NAMALWA (cell line): Measurements from ENCODE around the gene NANOG.
A peak's percentile ranks its signal among the peaks of the same experiment; 100 is the strongest.
"Not testable (repeated sequence)": the region's sequence is repeated elsewhere in the genome, so short reads cannot be mapped to it uniquely, and the experiment has no call there.

ENCODE experiments used
- DNase-seq: peaks from one replicate; pipeline ENCODE4 v3.0.0-alpha.2; 2015; ENCODE audit warnings: low spot score

Gene NANOG

DNA sequence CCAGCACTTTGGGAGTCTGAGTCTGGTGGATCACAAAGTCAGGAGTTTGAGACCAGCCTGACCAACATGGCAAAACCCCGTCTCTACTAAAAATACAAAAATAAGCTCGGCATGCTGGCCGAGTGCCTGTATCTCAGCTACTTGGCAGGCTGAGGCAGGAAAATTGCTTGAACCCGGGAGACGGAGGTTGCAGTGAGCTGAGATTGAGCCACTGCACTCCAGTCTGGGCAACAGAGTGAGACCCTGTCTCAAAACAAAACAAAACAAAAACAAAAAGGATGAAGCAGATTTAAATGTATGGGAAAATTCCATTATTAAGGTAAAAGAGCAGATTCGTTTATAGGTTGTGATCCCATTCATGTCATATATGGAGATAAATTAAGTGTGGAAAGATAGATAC, 17.1 kb downstream of the NANOG start:
- not testable (repeated sequence) for DNase-seq

DNA sequence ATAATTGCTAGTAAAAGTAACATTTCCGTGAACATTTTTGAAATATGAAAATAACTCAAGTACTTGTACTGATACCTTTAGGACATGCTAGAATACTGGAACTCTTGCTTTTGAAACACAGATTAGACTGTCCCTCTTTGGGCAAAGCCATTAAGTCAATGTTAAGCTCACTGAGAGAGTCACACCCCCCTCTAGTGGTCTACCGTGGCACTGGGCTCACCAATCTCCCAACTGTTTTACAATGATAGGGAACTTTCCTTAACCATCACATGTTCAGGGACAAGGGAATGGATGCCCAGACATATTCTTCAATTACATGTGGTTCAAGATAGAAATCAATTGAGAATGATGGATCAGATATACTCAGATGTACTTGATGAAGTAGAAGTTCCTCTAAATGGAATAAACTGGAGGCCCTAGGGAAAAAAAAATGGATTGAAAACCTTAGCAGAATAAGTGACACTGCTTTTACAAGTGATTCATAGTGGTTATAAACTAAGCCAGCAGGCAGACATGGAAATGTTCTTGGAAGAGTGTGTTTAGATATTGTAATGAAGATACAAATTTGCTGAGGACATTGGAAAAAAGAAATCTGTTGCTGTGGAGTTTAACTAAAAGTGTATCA, 17.8 kb downstream of the NANOG start:
- peak; percentile 79 for DNase-seq

DNA sequence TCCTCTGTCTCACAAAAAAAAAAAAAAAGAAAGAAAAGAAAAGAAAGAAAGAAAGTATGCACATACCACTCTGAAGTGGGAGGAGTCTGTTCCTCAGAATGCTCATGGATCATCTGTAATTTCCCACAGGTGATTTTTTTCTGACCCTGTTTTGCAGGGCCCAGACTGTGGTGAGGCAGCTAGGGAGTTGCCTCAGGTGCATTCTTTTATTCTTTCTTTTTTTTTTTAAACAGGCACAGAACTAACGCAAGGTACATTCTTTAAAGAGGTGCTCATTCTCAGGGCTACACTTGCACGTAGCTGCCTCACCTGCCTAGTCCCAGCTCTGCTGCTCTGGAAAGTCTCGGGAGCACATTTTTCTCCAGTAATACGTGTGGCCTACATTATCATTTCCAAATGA, 36.6 kb downstream of the NANOG start:
- not testable (repeated sequence) for DNase-seq

DNA sequence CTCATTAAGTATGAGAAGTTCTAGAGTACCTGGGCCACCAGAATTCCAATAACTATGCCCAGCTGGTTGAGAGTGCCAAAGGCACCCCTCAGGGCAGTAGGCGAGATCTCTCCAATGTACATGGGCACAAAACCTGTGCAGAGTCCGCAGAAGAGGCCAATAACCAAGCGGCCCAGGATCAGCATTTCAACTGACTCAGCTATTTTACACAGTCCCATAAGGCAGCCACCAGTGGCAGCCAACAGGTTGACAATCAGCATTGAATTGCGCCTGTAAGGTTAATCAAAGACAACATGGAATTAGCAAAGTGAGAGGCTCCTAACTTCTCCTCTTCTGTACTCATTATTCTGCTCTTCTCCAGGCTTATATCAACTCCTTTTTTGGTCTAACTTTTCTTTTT, 40.5 kb downstream of the NANOG start:
- DNase-seq = not testable (repeated sequence)

DNA sequence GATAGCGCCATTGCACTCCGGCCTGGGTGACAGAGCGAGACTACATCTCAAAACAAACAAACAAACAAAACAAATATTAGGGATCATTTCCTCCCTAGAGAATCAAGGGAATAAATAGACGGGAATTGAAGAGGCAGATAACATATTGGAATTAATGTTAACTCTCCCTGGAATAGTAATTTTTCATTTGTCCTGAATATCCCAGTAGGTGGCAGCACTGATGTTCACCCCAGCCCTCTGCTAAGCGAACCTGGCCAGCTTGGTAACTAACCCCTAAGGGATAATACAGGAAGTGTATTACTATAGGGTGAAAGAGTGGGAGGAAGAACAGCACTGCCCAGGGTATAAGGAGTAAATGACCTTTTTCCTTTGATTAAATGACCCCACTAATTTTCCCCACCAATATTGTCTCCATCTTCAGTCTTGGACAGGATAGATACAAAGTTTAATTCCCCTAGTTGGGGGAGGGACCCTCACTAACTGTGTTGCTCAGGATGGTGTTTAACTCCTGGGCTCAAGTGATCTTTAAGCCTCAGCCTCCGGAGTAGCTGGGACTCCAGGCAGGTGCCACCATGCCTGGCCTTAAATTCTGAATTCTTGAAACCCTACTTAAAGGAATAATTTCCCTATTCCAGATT, 43.0 kb downstream of the NANOG start:
- DNase-seq = peak; percentile 80

DNA sequence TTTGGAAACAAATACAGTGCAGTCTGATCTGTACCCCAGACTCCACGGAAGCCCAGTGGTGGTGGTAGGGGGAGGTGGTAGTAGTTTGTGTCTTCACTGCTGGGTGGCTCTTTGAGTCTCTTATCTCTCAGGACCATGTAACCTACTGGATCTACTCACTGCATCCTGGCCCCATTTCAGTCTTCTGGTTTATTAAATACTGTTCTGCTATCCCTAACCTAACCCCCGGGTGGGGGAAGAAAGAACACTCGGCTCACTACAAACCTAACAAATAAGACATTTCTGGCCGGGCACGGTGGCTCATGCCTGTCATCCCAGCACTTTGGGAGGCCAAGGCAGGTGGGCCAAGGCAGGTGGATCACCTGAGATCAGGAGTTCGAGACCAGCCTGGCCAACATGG, 44.0 kb downstream of the NANOG start:
- DNase-seq = not testable (repeated sequence)

DNA sequence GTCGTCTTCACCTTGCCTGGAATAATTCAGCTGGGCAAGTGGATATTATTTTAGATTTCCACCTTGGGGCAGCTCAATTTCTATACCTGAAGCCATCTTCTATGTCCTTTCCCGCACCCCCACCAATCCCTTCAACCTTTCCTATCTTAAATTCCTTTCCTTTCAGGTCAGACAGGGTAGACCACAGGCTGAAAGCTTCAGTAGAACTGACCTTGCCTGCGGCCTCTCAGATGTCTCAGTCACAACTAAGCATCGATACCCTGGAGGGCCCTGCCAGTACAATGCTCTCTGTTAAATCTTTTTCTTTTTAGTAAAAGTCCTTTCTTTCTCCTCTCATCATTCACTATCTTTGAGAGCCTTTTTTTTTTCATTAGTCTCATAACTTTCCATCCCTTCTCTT, 44.6 kb downstream of the NANOG start:
- DNase-seq = no peak

DNA sequence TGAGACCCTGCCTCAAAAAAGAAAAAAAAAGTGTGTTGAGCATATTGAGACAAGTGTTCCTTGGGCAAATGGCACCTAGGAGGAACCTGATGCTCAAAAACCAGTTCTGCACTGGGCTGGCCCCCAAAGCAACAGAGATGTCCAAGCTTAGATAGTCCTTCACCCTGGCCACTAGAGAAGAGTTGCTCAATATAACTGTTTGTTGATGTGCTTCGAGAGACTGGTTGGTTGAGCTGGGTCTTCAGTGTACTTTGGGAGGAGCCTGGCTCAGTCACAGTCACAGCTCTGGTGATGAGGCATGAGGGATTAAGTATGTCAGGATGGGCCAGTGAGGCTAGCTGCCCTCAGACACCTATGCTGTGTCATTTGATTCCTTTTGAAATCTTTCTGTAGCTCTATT, 45.5 kb downstream of the NANOG start:
- DNase-seq = no peak

DNA sequence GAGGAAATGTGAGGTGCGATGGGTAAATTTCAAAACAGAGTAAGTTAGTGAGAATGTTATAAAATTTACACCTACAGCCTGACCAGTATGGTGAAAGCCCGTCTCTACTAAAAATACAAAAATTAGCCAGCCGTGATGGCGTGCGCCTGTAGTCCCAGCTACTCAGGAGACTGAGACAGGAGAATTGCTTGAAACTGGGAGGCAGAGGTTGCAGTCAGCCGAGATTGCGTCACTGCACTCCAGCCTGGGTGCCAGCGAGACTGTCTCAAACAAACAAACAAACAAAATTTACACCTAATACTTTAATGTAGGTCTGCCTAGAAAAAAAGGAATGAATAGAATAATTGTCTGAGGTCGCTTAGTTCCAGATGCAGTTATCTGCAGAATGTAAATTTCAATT, 45.9 kb downstream of the NANOG start:
- DNase-seq = no peak

DNA sequence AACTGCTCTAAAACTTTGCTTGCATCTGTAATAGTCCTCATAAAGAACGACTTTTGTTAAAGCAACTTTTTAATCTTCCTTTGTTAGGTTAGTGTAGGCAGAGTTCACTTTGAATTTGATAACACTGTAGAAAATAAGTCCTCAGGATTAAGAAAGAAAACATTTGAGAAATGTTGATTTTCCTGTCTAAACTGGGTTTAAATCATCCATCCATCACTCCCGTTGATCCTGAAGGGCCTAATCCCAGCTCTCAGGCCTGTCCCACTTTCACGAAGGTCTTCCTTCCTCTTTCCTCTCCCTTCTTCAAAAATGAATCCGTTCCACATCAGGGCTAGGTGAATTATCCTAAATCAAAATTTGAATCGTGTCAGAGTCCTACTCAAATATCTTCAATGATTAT, 46.6 kb downstream of the NANOG start:
- DNase-seq = no peak

DNA sequence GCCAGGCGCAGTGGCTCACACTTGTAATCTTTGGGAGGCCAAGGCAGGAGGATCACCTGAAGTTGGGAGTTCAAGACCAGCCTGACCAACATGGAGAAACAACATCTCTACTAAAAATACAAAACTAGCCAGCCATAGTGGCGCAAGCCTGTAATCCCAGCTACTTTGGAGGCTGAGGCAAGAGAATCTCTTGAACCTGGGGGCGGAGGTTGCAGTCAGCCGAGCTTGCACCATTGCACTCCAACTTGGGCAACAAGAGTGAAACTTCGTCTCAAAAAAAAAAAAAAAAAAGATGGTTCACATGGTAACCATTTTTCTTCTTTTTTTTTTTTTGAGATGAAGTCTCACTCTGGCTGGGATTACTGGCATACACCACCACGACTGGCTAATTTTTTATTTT, 48.2 kb downstream of the NANOG start:
- DNase-seq = no peak

DNA sequence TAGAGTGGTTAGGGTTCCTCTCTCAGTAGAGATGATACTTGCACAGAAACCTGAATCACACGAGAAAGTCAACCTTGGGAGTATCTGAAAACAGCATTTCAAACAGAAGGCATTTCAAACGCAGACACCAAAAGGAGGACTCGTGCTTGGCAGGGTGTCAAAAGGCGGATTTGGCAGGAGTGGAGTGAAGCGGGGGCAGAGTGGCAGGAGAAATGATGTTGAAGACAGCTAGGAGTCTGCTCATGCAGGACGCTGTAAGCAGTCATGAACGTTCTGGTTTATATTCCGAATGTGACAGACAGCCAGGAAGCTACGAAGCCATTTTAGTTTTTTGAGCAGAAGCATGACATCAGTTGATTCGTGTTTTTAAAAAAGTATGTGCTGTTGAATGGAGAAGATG, 50.0 kb downstream of the NANOG start:
- DNase-seq = not testable (repeated sequence)

DNA sequence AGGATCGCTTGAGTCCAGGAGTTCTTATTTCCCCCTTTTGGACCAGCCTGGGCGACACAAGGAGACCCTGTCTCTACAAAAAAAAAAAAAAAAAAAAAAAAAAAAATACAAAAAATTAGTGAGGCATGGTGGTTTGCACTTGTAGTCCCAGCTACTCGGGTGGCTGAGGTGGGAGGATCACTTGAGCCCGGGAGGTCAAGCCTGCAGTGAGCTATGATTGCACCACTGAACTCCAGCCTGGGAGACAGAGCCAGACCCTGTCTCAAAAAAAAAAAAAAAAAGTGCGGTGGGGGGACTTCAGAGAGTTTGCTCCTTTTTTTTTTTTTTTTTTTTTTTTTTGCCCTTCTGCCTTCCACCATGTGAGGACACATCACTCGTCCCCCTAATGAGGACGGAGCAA, 50.6 kb downstream of the NANOG start:
- not testable (repeated sequence) for DNase-seq

DNA sequence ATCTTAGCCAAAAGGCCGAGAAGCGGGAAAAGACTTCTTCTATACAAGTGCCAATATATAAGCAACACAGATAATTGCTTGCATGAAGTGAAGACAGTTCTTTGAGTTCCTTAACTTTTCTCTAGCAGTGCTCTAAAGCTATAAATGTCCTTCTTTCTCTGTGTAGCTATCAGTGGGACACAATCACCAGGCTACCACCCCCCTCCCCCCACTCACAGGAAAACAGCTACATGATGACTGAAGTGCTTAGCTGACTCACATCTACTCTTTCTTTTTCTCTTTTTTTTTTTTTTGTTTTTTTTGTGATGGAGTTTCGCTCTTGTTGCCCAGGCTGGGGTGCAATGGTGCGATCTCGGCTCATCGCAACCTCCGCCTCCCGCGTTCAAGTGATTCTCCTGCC, 53.2 kb downstream of the NANOG start:
- not testable (repeated sequence) for DNase-seq

DNA sequence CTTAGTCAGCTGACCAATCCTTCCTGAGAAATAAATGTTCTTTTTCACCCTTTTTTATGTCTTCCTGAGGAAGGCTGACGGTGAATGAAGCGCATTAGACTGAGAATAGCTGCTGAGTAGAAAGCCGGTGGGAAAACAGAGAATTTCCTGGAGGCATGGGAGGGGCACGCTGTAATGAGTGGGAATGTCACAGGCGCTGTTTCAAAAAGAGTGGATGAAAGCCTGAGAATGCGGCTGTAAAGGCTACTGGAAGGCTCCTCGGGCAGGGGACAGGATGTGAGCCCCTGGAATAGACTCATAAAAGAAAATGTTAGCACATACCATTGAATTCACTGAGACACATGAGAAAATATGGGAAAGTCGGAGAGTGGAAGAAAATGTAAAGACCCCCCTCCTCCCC, 53.9 kb downstream of the NANOG start:
- not testable (repeated sequence) for DNase-seq

DNA sequence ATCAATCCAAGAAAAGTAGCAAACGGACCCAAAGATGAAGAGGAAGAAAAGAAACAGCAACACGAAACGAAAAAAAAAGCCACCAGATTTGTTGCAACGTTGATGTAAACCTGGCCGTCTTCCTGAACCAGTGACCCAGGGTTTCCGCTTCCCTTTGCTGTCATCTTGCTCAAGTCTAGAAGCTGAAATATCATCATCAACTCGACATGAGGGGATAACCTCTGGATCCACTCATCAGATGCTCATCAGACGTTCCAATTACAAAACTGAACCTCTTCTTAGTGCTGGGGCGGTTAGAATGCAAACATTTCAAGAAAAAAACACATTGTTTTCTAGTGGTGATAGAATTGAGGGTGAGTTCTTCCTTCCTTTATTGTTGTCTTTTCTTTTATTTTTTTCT, 54.4 kb downstream of the NANOG start:
- DNase-seq = not testable (repeated sequence)

DNA sequence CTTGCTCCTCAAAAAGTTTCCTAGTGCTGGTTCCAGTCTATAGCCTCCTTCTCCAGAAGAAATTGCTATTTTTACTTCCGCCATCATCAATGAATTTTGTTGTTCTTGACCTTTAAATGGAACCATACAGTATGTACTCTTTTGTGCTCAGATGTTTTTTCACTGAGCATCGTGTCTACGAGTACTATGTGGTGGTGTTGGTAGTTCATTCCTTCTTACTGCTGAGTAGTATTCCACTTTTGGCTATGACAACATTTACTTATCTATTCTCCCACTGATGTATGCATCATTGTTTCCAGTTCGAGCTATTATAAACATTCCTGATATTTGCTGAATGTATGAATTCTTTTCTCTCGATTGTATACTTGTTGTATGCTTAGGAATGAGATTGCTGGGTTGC, 54.9 kb downstream of the NANOG start:
- DNase-seq = no peak

DNA sequence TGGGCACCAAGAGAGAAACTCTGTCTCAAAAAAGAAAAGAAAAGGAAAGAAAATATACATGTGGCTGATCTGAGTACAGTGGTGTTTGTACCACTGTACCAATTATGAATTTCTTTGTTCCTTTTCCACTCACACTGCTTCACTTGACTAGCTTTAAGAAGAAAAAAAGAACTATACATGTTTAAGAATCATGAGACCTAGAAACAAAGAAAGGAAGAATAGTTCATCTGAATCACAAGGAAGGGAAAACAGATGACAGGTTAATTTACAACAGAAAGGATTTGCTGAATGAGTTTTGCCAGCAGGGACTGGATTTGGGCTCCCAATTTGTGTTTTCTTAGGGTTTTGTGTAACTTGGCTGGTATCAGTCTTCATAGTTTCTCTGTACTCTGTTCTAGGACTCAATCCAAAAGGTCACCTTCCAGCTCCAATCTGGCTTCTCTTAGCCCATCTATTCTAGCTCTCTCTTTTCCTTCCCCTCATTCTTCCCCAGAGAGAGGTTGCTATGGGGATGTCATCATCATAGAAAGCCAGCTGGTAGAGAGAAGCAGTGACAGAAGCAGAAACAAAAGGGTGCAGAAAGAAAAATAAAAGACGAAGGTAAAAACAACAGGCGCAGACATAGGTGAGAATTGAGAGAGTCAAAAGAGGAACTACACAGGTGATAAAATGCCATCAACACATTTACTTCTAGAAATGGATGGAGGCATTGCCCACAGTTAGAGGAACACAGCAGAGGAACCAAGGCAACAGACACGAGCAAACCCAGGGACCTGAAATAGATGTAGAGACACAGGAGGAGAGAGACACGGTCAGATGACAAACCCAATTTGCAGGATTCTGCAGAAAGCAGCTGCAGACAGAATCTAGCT, 58.3 kb downstream of the NANOG start:
- peak; percentile 7 for DNase-seq

DNA sequence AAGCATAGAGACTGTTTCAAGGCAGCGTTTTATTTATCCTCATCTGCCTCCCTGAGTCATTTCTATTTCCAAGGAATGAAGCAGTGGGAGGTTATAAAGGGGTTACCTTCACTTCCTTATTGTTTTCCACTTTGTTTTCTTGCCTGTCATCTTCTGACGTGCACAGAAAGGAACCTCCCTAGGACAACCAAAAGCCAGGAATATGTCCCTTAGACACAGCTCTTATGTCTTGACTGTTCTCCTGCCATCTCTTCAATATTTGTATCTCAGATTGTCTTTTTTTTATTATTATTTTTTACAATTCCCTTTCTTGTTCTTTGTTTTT, 58.9 kb downstream of the NANOG start:
- DNase-seq = not testable (repeated sequence)
